ENCODE results near the gene FOXO3. TPM values are rescaled to one million over a fixed set of nuclear protein-coding genes. Genes with fewer than 3 reads are reported as not detected.
"Not testable (repeated sequence)": the region's sequence is repeated elsewhere in the genome, so short reads cannot be mapped to it uniquely, and the experiment has no call there.

Gene FOXO3
- total RNA-seq, 2 experiments from 2014 or later, result 5.4 to 6.5 TPM

DNA sequence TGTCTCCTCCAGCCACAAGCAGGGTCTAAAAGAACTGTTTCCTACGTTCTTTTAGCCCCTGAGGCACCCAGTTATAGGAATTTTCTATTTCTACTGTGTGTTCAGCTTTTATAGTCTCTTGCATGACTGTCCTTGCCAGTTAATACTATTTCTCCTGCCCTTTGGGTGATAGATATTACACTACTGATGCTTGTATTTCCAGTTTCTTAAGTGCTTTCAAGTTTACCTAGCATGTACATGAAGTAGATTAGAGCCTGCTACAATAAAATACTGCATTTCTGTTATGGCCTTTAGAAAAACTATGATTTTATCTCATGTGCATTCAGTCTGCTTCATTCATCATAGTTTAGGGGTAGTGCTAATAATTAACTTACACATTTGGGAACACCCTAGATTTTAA, 89.6 kb downstream of the FOXO3 start:
- H3K27ac Mint-ChIP-seq, result no peak overlapping the region
- no peak overlapping the region for H3K4me3 Mint-ChIP-seq
- intact Hi-C loops (cut with micrococcal nuclease), result no loop called here
- ChIA-PET POLR2A (no interaction called here), CTCF (interaction anchor here (0.5 to 0.9 kb wide), 2 partner anchors 41 to 423 kb away, joined by 3 to 6 read pairs; no protein-coding TSS in a partner anchor)
- H3K36me3 Mint-ChIP-seq, result peaks cover 2% of the 10 kb centered on the region
- DNase-seq, result no peak
- peaks cover 28% of the 10 kb centered on the region for H3K4me1 Mint-ChIP-seq (ENCODE audit: low read depth)
- no peaks in the 10 kb centered on the region for H3K27me3 Mint-ChIP-seq
- no peaks in the 10 kb centered on the region for H3K9me3 Mint-ChIP-seq

DNA sequence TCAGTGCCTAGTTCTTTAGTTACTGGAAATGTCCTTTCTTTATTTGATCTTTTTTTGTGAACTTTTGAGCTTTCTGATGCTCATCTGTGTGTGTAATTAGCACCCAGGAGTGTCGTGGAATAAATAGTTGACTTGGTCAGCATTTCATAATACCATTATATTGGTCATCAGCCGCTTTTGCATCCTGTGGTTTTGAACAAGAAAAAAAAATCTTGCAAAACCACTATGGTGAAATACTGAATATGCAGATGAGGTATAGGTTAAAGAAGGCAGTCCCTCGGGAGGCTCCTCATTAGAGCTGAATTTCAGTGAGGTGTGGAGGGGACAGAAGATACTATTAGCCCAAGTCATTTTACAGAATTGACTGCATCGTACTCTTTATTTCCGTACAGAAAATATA, 90.1 kb downstream of the FOXO3 start:
- no peak for DNase-seq
- H3K4me3 Mint-ChIP-seq, result no peak overlapping the region
- no peaks in the 10 kb centered on the region for H3K9me3 Mint-ChIP-seq
- ChIA-PET CTCF (interaction anchor here (0.5 to 1.1 kb wide), 5 partner anchors 18 to 423 kb away, joined by 3 to 6 read pairs (median 3); no protein-coding TSS in a partner anchor), POLR2A (no interaction called here)
- no peak overlapping the region for H3K27ac Mint-ChIP-seq
- H3K36me3 Mint-ChIP-seq, result peaks cover 2% of the 10 kb centered on the region
- intact Hi-C loops (cut with micrococcal nuclease), result no loop called here
- peaks cover 28% of the 10 kb centered on the region for H3K4me1 Mint-ChIP-seq (ENCODE audit: low read depth)
- H3K27me3 Mint-ChIP-seq, result no peaks in the 10 kb centered on the region

DNA sequence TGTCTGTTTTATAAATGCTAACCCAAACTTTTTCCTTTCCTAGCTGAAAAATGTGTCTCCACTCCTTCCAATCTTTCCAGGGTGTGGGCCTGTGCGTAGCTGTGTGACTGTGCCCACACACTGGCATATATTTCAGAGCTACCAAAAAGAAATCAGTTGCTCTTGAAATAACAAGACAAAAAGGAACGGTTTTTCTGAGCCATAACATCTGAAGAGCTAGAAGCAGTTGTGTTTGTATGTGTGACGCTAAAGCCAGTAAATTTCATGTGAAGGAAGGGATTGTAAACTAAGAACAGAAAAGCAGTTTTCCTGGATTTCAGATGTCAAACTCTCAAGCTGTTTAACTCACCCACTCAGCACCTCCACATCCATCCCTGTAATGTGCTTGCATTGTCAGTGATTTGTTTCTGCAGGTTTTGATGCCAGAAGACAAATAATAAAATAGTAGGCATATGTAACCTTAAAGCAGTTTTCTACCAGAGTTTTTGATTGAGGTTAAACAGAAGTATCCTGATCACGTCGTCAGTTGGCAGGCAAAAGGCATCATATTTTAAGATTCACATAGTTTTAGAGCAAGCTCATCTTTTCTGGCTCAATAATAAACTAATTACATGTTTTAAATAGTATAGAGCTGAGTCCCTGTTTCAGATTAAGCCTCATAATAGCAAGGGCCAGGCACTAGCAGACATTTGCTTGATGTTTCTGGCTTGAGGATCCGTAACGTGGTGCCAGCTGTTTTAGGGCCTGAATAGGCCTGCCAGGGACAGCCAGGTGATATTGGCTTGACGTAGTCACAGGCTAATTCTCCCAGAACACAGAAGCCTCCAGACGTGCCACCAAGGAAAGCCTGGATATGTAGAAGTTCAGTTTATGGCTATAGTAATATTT, 90.9 kb downstream of the FOXO3 start:
- Mint-ChIP-seq H3K4me3 (no peak overlapping the region), H3K9me3 (no peaks in the 10 kb centered on the region), H3K36me3 (peaks cover 2% of the 10 kb centered on the region), H3K27ac (no peak overlapping the region), H3K27me3 (no peaks in the 10 kb centered on the region), H3K4me1 (ENCODE audit: low read depth) (peaks cover 28% of the 10 kb centered on the region)
- ChIA-PET POLR2A (no interaction called here), CTCF (interaction anchor here (0.7 to 1.1 kb wide), 4 partner anchors 19 to 110 kb away, joined by 3 read pairs; no protein-coding TSS in a partner anchor)
- intact Hi-C loops (cut with micrococcal nuclease), result no loop called here
- DNase-seq, result no peak

DNA sequence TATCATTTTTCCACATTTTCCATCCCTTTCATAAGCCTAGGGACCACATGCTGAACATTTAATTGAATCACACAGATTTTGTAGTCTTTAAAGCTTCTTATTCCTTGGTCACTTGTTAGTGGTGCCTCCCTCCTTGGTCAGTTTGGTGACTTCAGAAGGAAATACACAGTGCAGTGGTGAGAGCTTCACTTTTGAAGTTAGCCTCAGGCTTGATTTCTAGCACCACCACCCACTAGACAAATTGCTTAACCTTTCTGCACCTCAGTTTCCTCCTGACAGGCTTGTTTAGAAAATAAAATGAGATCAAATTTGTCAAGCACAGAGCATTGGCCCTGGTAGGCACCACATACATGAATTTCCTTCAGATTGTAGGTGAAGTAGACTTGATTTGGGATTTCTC, 91.7 kb downstream of the FOXO3 start:
- Mint-ChIP-seq H3K4me1 (ENCODE audit: low read depth) (peaks cover 28% of the 10 kb centered on the region), H3K9me3 (no peaks in the 10 kb centered on the region), H3K36me3 (peaks cover 2% of the 10 kb centered on the region), H3K27ac (no peak overlapping the region), H3K4me3 (no peak overlapping the region), H3K27me3 (no peaks in the 10 kb centered on the region)
- ChIA-PET CTCF (no interaction called here), POLR2A (no interaction called here)
- intact Hi-C loops (cut with micrococcal nuclease), result no loop called here
- DNase-seq, result no peak

DNA sequence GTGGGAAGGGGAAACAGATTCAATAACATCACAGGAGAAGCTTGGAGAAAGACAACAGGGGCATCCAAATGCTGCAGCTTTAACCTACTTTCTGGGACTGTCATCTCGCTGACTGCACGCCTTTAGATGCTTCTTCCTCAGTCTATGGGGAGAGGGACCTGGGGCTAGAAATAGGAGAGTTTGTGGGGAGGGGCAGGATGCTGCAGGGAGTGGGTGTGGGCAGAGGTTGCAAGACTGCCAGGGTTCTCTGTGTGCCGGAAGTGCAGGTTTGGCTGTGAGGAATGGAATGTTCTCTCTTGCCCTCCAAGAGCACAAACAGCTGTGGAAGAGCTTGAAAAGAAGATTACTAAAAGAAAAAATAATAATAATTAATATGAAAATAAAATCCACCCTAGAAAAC, 93.2 kb downstream of the FOXO3 start:
- no peak for DNase-seq
- H3K36me3 Mint-ChIP-seq, result no peaks in the 10 kb centered on the region
- intact Hi-C loops (cut with micrococcal nuclease), result no loop called here
- H3K27ac Mint-ChIP-seq, result no peak overlapping the region
- peaks cover 28% of the 10 kb centered on the region for H3K4me1 Mint-ChIP-seq (ENCODE audit: low read depth)
- no peaks in the 10 kb centered on the region for H3K27me3 Mint-ChIP-seq
- POLR2A ChIA-PET, result no interaction called here
- no peaks in the 10 kb centered on the region for H3K9me3 Mint-ChIP-seq
- no peak overlapping the region for H3K4me3 Mint-ChIP-seq
- CTCF ChIA-PET, result no interaction called here

DNA sequence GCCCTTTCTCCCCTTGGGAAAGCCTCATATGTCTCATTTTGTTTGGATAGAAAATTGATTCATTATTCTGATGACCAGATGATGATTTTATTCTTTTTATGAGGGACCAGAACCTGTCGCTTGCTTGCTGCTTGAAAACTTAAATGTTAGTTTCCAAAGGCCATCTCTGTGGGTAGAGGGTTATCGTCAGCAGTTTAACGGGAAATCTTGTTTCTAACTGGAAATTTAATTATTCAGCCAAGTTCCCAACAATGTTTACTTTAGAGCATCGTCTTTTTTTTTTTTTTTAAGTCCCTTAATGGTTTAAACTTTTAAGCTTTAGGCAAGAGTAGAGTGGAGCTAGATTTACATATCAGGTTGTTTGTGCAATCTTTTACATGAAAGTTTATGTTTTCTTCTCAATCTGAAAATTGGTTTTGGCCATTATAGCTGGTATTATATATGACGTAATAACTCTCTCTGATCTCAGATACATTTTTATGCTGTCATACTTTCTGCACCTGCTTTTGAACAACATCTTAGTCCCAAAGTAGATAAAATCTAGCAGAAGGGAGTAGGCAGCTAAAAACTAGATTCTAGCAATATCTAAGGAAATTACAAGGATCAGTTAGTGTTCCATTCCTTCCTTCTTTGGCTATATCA, 93.9 kb downstream of the FOXO3 start:
- Mint-ChIP-seq H3K27ac (no peak overlapping the region), H3K9me3 (no peaks in the 10 kb centered on the region), H3K27me3 (no peaks in the 10 kb centered on the region), H3K4me3 (no peak overlapping the region), H3K4me1 (ENCODE audit: low read depth) (peaks cover 27% of the 10 kb centered on the region), H3K36me3 (no peaks in the 10 kb centered on the region)
- intact Hi-C loops (cut with micrococcal nuclease), result no loop called here
- ChIA-PET CTCF (no interaction called here), POLR2A (no interaction called here)
- no peak for DNase-seq

DNA sequence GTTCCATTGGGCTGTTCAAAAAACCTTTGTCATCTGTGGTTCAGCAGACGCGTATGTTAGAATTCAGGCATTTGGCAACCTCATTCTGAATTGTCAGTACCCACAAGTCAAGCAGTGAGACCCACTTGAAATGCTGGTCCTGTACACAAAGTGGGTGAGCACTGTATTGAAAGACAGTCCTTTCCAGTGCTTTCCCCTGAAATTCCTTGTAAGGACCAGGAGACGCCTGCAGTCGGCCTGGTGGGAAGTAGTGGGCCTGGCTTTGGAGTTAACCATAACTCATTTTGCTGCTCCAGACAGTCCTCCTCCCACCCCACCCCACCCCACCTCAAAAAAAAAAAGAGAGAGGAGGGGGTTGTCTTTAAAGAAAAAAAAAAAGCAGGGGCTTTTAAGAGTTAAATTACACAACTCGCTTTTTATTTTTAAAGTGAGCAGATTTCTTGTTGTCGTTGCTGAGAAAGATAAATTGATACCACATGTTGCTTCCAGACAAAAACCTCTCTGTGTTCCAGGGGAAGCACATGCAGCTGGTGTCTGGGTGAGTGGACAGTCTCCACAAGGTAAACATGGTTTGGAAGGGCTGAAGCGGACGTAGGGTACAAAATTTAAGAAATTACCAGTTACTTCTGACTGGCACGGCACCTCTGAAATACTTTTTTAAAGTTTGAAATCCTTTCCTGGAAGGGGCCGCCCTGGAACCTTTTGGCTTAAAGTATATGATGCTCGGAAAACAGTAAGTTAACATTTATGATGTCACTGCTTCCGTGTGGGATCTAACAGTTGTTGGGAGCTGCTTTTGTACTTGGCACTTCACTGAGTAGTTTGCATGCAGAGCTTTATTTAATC, 95.3 kb downstream of the FOXO3 start:
- DNase-seq, result no peak
- POLR2A ChIA-PET, result no interaction called here
- Mint-ChIP-seq H3K36me3 (no peaks in the 10 kb centered on the region), H3K4me3 (no peak overlapping the region), H3K27ac (no peak overlapping the region), H3K4me1 (ENCODE audit: low read depth) (peaks cover 18% of the 10 kb centered on the region), H3K27me3 (no peaks in the 10 kb centered on the region), H3K9me3 (no peaks in the 10 kb centered on the region)
- intact Hi-C loops (cut with micrococcal nuclease), result no loop called here
- CTCF ChIA-PET, result no interaction called here

DNA sequence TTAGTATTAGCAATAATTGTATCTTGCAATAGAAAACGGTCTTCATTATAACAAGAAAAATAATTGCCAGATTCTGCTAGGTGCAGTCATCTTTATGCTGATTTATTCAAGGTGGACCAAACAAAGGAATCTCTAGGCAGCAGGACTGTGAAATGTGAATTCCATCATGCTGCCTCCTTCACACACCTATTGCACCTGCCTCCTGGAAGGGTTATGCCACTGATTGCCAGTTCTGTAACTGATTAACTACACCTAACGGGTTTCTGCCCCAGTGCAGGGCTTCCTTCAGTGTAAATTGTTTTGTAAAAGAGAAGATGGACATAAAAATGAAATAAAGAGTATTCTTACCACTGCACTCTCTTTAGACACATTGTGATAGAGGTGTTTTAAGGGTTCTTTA, 96.1 kb downstream of the FOXO3 start:
- DNase-seq, result no peak
- H3K27ac Mint-ChIP-seq, result no peak overlapping the region
- no peaks in the 10 kb centered on the region for H3K9me3 Mint-ChIP-seq
- CTCF ChIA-PET, result no interaction called here
- H3K36me3 Mint-ChIP-seq, result no peaks in the 10 kb centered on the region
- H3K4me1 Mint-ChIP-seq (ENCODE audit: low read depth), result peaks cover 18% of the 10 kb centered on the region
- POLR2A ChIA-PET, result no interaction called here
- no peak overlapping the region for H3K4me3 Mint-ChIP-seq
- intact Hi-C loops (cut with micrococcal nuclease), result no loop called here
- H3K27me3 Mint-ChIP-seq, result no peaks in the 10 kb centered on the region

DNA sequence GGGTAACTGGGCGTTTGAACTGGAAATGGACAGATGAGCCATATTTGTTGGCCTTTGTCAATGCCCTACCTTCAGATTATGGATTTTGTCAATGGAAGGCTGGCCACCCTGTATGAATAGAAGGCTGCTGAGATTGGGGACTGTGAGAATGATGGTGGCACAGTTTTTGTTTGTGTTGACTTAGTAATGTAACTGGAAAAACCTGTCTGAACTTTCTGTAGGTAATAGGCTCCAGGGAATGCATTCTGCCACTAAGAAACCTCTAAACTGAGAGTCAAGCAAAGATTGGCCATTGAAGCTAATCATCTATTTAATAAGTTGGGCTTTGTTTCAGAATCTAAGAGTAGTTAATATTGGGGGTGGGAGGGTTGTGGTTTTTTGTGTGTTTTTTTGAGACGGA, 97.5 kb downstream of the FOXO3 start:
- no peak overlapping the region for H3K4me3 Mint-ChIP-seq
- CTCF ChIA-PET, result no interaction called here

DNA sequence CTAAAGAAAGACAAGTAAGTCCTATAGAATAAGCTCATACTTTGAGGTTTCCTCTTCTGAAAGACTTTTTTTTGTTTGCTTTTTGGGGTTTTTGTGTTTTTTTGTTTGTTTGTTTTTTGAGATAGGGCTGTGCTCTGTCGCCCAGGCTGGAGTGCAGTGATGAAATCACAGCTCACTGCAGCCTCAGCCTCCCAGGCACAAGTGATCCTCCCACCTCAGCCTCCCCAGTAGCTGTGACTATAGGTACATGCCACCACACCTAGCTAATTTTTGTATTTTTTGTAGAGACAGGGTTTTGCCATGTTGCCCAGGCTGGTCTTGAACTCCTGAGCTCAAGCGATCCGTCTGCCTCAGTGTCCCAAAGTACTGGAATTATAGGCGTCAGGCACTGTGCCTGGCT, 98.1 kb downstream of the FOXO3 start:
- H3K9me3 Mint-ChIP-seq; intact Hi-C loops (cut with micrococcal nuclease); POLR2A ChIA-PET; H3K27me3 Mint-ChIP-seq; DNase-seq; H3K27ac Mint-ChIP-seq; CTCF ChIA-PET; H3K4me3 Mint-ChIP-seq; H3K36me3 Mint-ChIP-seq: not testable (repeated sequence)
- peaks cover 15% of the 10 kb centered on the region for H3K4me1 Mint-ChIP-seq (ENCODE audit: low read depth)

More for the DNA sequence above, 97.5 kb downstream of the FOXO3 start:
- H3K36me3 Mint-ChIP-seq, result peaks cover 1% of the 10 kb centered on the region
- H3K4me1 Mint-ChIP-seq (ENCODE audit: low read depth), result peaks cover 20% of the 10 kb centered on the region
- POLR2A ChIA-PET, result no interaction called here
- no peaks in the 10 kb centered on the region for H3K9me3 Mint-ChIP-seq
- no peak for DNase-seq
- intact Hi-C loops (cut with micrococcal nuclease), result no loop called here
- H3K27ac Mint-ChIP-seq, result no peak overlapping the region
- no peaks in the 10 kb centered on the region for H3K27me3 Mint-ChIP-seq

DNA sequence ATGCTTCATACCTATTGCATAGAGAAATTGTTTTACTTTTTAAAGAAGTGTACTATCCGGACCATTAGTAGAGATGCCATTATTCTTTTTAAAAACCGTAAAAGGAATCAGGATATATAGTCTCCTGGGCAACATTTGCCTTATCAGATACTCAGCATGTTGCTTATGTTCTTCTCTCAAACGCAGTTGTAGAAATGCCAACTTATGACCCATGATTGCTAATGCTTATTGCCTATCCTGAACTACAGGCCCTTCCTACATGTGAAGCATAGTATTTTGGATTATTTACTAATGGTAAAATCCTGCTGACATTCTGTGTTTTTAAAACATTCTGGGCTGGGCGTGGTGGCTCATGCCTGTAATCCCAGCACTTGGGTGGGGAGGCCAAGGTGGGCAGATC, 99.5 kb downstream of the FOXO3 start:
- intact Hi-C loops (cut with micrococcal nuclease), result loop anchor here (10.0 kb wide), 1 partner anchor 55 kb away; no protein-coding TSS in a partner anchor
- Mint-ChIP-seq H3K27me3 (no peaks in the 10 kb centered on the region), H3K9me3 (no peaks in the 10 kb centered on the region), H3K36me3 (peaks cover 12% of the 10 kb centered on the region), H3K4me1 (ENCODE audit: low read depth) (peaks cover 18% of the 10 kb centered on the region), H3K4me3 (no peak overlapping the region), H3K27ac (no peak overlapping the region)
- CTCF ChIA-PET, result no interaction called here
- POLR2A ChIA-PET, result no interaction called here
- DNase-seq, result no peak

DNA sequence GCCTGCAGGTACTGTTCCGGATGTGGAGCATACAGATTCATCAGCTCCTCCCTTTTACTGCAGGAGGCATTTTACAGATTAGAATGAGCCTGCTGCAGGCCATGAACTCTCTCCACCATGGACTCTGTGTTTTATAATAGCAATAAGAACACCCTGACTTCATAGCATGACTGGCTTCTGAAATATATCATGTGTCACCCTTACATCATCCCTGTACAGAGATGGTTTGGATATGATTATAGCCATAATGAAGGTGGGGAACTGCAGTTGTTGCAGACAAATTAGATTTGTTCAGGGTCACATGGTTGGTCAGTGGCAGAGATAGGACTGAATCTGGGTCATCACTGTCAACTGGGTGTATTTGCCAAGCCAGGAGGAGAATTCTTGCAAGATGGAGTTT, 100.7 kb downstream of the FOXO3 start:
- peaks cover 29% of the 10 kb centered on the region for H3K4me1 Mint-ChIP-seq (ENCODE audit: low read depth)
- no peak overlapping the region for H3K27ac Mint-ChIP-seq
- CTCF ChIA-PET, result no interaction called here
- intact Hi-C loops (cut with micrococcal nuclease), result loop anchor here (10.0 kb wide), 1 partner anchor 53 kb away; no protein-coding TSS in a partner anchor
- H3K4me3 Mint-ChIP-seq, result no peak overlapping the region
- H3K27me3 Mint-ChIP-seq, result no peaks in the 10 kb centered on the region
- H3K9me3 Mint-ChIP-seq, result no peaks in the 10 kb centered on the region
- DNase-seq, result no peak
- POLR2A ChIA-PET, result no interaction called here
- peaks cover 12% of the 10 kb centered on the region for H3K36me3 Mint-ChIP-seq

Measured in activated CD4-positive, alpha-beta memory T cell treated with anti-CD3 and anti-CD28 coated beads for 36 hours (primary cell).